ENCODE results near the gene TLR7.

- no peak for TF ChIP-seq POLR2A (IDR thresholded peaks at IDR 0.05)
- TF ChIP-seq, protein P1, sequence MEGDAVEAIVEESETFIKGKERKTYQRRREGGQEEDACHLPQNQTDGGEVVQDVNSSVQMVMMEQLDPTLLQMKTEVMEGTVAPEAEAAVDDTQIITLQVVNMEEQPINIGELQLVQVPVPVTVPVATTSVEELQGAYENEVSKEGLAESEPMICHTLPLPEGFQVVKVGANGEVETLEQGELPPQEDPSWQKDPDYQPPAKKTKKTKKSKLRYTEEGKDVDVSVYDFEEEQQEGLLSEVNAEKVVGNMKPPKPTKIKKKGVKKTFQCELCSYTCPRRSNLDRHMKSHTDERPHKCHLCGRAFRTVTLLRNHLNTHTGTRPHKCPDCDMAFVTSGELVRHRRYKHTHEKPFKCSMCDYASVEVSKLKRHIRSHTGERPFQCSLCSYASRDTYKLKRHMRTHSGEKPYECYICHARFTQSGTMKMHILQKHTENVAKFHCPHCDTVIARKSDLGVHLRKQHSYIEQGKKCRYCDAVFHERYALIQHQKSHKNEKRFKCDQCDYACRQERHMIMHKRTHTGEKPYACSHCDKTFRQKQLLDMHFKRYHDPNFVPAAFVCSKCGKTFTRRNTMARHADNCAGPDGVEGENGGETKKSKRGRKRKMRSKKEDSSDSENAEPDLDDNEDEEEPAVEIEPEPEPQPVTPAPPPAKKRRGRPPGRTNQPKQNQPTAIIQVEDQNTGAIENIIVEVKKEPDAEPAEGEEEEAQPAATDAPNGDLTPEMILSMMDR (IDR thresholded peaks at IDR 0.05): no peak
These were observed 55.2 kb downstream of the TLR7 start for GRCh38 chrX:12921886-12922598.
